ENCODE measurements around the gene IL1RAPL1. TPM values are rescaled to one million over a fixed set of nuclear protein-coding genes. Genes with fewer than 3 reads are reported as not detected.

Gene IL1RAPL1
- polyA plus RNA-seq, 2 of the 4 experiments (the other 2 are of a cell fraction) = not detected

DNA sequence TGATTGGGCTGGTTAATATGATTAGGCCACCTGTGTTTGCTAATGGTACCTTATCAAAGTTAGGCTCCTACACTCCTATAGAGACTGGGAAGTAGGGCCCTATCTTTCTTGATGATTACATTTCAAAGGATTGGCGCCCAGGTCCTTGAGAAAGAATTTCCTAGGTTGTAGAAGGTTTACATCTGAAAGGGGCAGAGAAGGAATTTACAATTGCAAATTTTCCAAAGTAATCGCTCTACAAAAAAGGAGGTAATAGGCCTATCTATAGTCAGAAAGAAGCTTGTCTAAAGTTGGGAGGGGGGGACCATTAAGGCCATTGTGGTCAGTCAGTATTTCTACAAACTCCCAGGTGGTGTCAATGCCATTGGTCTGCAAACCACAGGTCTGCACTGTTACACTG, 638.4 kb downstream of the IL1RAPL1 start:
- no peaks in the 10 kb centered on the region for H3K9me3 ChIP-seq
- H3K4me1 ChIP-seq = no peaks in the 10 kb centered on the region
- H3K4me3 ChIP-seq = no peak overlapping the region
- ChIA-PET POLR2A (no interaction called here), CTCF (no interaction called here)
- H3K27ac ChIP-seq = no peak overlapping the region
- no peak for DNase-seq (ENCODE audit: low read depth in 1 of 2, low spot score in 1 of 2)
- FAIRE-seq = peak; percentile 28
- 70% methylated on average over 2 of the region's 2 CpGs for WGBS (ENCODE audit: missing lambda C conversion rate)
- TF ChIP-seq ZC3H11A (IDR thresholded peaks at IDR 0.05) = no peak
- no peak for TF ChIP-seq SREBF2 (IDR thresholded peaks at IDR 0.05)
- TF ChIP-seq RCOR1 (IDR thresholded peaks at IDR 0.05; ENCODE audit: low read depth, low read length) = no peak
- TF ChIP-seq KDM5A (IDR thresholded peaks at IDR 0.05) = no peak
- TF ChIP-seq, protein P1, sequence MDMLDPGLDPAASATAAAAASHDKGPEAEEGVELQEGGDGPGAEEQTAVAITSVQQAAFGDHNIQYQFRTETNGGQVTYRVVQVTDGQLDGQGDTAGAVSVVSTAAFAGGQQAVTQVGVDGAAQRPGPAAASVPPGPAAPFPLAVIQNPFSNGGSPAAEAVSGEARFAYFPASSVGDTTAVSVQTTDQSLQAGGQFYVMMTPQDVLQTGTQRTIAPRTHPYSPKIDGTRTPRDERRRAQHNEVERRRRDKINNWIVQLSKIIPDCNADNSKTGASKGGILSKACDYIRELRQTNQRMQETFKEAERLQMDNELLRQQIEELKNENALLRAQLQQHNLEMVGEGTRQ (IDR thresholded peaks at IDR 0.05) = no peak
- TF ChIP-seq NR3C1 (IDR thresholded peaks at IDR 0.05) = no peak
- no peak for TF ChIP-seq FOSB (CRISPR knock-in tag; IDR thresholded peaks at IDR 0.05)
- no peak for TF ChIP-seq POLR2A (IDR thresholded peaks at IDR 0.05; ENCODE audit: low read length)
- no peak for TF ChIP-seq SMC3 (IDR thresholded peaks at IDR 0.05)
- TF ChIP-seq GATA3 (IDR thresholded peaks at IDR 0.05; ENCODE audit: borderline replicate concordance) = no peak
- no peak for TF ChIP-seq MAFK (IDR thresholded peaks at IDR 0.05; ENCODE audit: partially characterized antibody)
- H3K4me2 ChIP-seq = no peak overlapping the region
- ATAC-seq = no peak

GRCh38 chrX:29229802-29230201, 642.6 kb downstream of the IL1RAPL1 start:
- ATAC-seq = no peak
- CTCF ChIA-PET = no interaction called here
- POLR2A ChIA-PET = no interaction called here
- TF ChIP-seq MYC (IDR thresholded peaks at IDR 0.05; ENCODE audit: borderline replicate concordance, low read length) (no peak), HDAC2 (IDR thresholded peaks at IDR 0.05) (no peak), MAX (IDR thresholded peaks at IDR 0.05) (no peak), JUNB (IDR thresholded peaks at IDR 0.05) (no peak), JUN (IDR thresholded peaks at IDR 0.05) (no peak), NFE2L2 (conservative IDR thresholded peaks at IDR 0.05; ENCODE audit: low read length) (no peak), POLR2A (IDR thresholded peaks at IDR 0.05; ENCODE audit: low read length) (no peak), RAD21 (conservative IDR thresholded peaks at IDR 0.05 in 1 of 2, IDR thresholded peaks at IDR 0.05 in 1 of 2) (no peak), EP300 (IDR thresholded peaks at IDR 0.05) (no peak)
- TF ChIP-seq, protein P2, sequence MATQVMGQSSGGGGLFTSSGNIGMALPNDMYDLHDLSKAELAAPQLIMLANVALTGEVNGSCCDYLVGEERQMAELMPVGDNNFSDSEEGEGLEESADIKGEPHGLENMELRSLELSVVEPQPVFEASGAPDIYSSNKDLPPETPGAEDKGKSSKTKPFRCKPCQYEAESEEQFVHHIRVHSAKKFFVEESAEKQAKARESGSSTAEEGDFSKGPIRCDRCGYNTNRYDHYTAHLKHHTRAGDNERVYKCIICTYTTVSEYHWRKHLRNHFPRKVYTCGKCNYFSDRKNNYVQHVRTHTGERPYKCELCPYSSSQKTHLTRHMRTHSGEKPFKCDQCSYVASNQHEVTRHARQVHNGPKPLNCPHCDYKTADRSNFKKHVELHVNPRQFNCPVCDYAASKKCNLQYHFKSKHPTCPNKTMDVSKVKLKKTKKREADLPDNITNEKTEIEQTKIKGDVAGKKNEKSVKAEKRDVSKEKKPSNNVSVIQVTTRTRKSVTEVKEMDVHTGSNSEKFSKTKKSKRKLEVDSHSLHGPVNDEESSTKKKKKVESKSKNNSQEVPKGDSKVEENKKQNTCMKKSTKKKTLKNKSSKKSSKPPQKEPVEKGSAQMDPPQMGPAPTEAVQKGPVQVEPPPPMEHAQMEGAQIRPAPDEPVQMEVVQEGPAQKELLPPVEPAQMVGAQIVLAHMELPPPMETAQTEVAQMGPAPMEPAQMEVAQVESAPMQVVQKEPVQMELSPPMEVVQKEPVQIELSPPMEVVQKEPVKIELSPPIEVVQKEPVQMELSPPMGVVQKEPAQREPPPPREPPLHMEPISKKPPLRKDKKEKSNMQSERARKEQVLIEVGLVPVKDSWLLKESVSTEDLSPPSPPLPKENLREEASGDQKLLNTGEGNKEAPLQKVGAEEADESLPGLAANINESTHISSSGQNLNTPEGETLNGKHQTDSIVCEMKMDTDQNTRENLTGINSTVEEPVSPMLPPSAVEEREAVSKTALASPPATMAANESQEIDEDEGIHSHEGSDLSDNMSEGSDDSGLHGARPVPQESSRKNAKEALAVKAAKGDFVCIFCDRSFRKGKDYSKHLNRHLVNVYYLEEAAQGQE (IDR thresholded peaks at IDR 0.05) = no peak
- TF ChIP-seq, protein P3, sequence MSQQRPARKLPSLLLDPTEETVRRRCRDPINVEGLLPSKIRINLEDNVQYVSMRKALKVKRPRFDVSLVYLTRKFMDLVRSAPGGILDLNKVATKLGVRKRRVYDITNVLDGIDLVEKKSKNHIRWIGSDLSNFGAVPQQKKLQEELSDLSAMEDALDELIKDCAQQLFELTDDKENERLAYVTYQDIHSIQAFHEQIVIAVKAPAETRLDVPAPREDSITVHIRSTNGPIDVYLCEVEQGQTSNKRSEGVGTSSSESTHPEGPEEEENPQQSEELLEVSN (IDR thresholded peaks at IDR 0.05; ENCODE audit: borderline replicate concordance, low read depth) = no peak
- Histone ChIP-seq H3K4me1 (no peaks in the 10 kb centered on the region), H3K4me3 (no peak overlapping the region), H3K27ac (no peak overlapping the region), H3K4me2 (no peak overlapping the region), H3K9me3 (no peaks in the 10 kb centered on the region)
- peak; percentile 49 for FAIRE-seq
- DNase-seq (ENCODE audit: low read depth in 1 of 2, low spot score in 1 of 2) = no peak
- 17% methylated on average over 2 of the region's 2 CpGs for WGBS (ENCODE audit: missing lambda C conversion rate)

DNA sequence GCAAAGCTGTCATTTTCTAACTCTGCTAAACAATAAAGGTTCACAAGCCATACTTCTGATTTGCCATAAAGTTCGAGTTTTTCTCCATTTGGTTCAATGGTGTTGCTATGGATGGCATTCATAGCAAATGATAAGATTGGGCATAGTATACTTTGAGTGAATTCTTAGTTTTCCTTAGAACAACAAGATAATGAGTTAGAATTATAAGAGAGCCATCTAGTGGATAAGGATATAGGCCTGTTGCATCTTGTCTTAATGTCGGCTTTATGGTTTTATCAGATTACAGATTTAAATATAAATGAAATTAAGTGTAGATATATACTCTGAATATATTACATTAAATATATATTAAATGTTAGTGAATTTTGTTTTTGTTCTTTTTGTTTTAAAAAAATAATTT, 644.6 kb downstream of the IL1RAPL1 start:
- DNase-seq (ENCODE audit: low read depth in 1 of 2, low spot score in 1 of 2) (peak in 1 of 2 experiments; percentile 2), FAIRE-seq (no peak), ATAC-seq (no peak)
- Histone ChIP-seq H3K4me3 (no peak overlapping the region), H3K27ac (no peak overlapping the region), H3K4me1 (no peaks in the 10 kb centered on the region), H3K4me2 (no peak overlapping the region), H3K9me3 (no peaks in the 10 kb centered on the region)
- CTCF ChIA-PET = no interaction called here
- TF ChIP-seq NFE2L2 (conservative IDR thresholded peaks at IDR 0.05; ENCODE audit: low read length) = no peak
- peak in 1 of 2 experiments; percentile 31; a peak in 2 of 5 replicates for TF ChIP-seq RAD21 (conservative IDR thresholded peaks at IDR 0.05 in 1 of 2, IDR thresholded peaks at IDR 0.05 in 1 of 2)
- POLR2A ChIA-PET = no interaction called here
- 18% methylated on average over 2 of the region's 2 CpGs for WGBS (ENCODE audit: missing lambda C conversion rate)
